ENCODE data around the gene DNM1. TPM values are rescaled to one million over a fixed set of nuclear protein-coding genes. Genes with fewer than 3 reads are reported as not detected.
A peak's percentile ranks its signal among the peaks of the same experiment; 100 is the strongest.

DNM1 gene
- total RNA-seq, 1 donor from 2014 or later, result 30.1 TPM

GRCh38 chr9:128192601-128193371 lies 10.4 kb upstream of the DNM1 start:
- H3F3A ChIP-seq (ENCODE audit: low read depth), result peaks cover 6% of the 10 kb centered on the region
- TF ChIP-seq EZH2 (IDR thresholded peaks at IDR 0.05) (no peak), EZH2phosphoT487 (IDR thresholded peaks at IDR 0.05) (no peak), CTCF (IDR thresholded peaks at IDR 0.05) (no peak)
- peak overlapping the region; percentile 55 for H3K4me3 Mint-ChIP-seq
- H3K79me2 ChIP-seq (ENCODE audit: low read depth), result peaks cover 14% of the 10 kb centered on the region
- no peaks in the 10 kb centered on the region for H3K27me3 ChIP-seq
- H3K9me3 Mint-ChIP-seq, result no peaks in the 10 kb centered on the region
- no peak overlapping the region for H3K27ac Mint-ChIP-seq
- no peaks in the 10 kb centered on the region for H3K9me3 ChIP-seq (ENCODE audit: low read depth)
- peak overlapping the region; percentile 96 for H3K4me3 ChIP-seq
- H3K9ac ChIP-seq, result no peak overlapping the region
- no peak overlapping the region for H2AFZ ChIP-seq (replicated peaks)
- peaks cover 5% of the 10 kb centered on the region for H3K36me3 ChIP-seq
- no peak for DNase-seq (ENCODE audit: low spot score)
- no peaks in the 10 kb centered on the region for H4K20me1 ChIP-seq (ENCODE audit: low read depth)
- H3K4me1 Mint-ChIP-seq, result peaks cover 17% of the 10 kb centered on the region
- no peaks in the 10 kb centered on the region for H3K27me3 Mint-ChIP-seq (ENCODE audit: insufficient read depth, low read depth)
- peaks cover 11% of the 10 kb centered on the region for H3K36me3 Mint-ChIP-seq
- no peak overlapping the region for H3K27ac ChIP-seq
- no peak overlapping the region for H3K4me2 ChIP-seq
- peaks cover 7% of the 10 kb centered on the region for H3K4me1 ChIP-seq

- TF ChIP-seq CTCF (IDR thresholded peaks at IDR 0.05), result no peak
- no peak for TF ChIP-seq EZH2 (IDR thresholded peaks at IDR 0.05)
- Histone ChIP-seq H3K9ac (no peak overlapping the region), H3K27me3 (no peaks in the 10 kb centered on the region), H3K9me3 (ENCODE audit: low read depth) (no peaks in the 10 kb centered on the region), H3K27ac (no peak overlapping the region), H3K4me1 (peaks cover 7% of the 10 kb centered on the region), H3F3A (ENCODE audit: low read depth) (peaks cover 6% of the 10 kb centered on the region), H2AFZ (replicated peaks) (no peak overlapping the region), H3K4me2 (no peak overlapping the region), H3K79me2 (ENCODE audit: low read depth) (peaks cover 14% of the 10 kb centered on the region), H4K20me1 (ENCODE audit: low read depth) (no peaks in the 10 kb centered on the region), H3K36me3 (peaks cover 5% of the 10 kb centered on the region), H3K4me3 (no peak overlapping the region)
- peaks cover 8% of the 10 kb centered on the region for H3K36me3 Mint-ChIP-seq
- H3K9me3 Mint-ChIP-seq, result no peaks in the 10 kb centered on the region
- H3K4me1 Mint-ChIP-seq, result peaks cover 17% of the 10 kb centered on the region
- no peaks in the 10 kb centered on the region for H3K27me3 Mint-ChIP-seq (ENCODE audit: insufficient read depth, low read depth)
- DNase-seq (ENCODE audit: low spot score), result no peak
- no peak overlapping the region for H3K27ac Mint-ChIP-seq
- peak overlapping the region; percentile 55 for H3K4me3 Mint-ChIP-seq
Observed at GRCh38 chr9:128193469-128194096, 9.6 kb upstream of the DNM1 start.

GRCh38 chr9:128201441-128202369 lies 1.5 kb upstream of the DNM1 start:
- Histone ChIP-seq H2AFZ (replicated peaks) (no peak overlapping the region), H3K4me3 (no peak overlapping the region), H3K27me3 (no peaks in the 10 kb centered on the region), H3K9me3 (ENCODE audit: low read depth) (no peaks in the 10 kb centered on the region), H4K20me1 (ENCODE audit: low read depth) (peaks cover 10% of the 10 kb centered on the region), H3K4me2 (no peak overlapping the region), H3F3A (ENCODE audit: low read depth) (peaks cover 19% of the 10 kb centered on the region), H3K36me3 (no peaks in the 10 kb centered on the region), H3K9ac (no peak overlapping the region), H3K79me2 (ENCODE audit: low read depth) (peaks cover 13% of the 10 kb centered on the region), H3K4me1 (peaks cover 8% of the 10 kb centered on the region), H3K27ac (no peak overlapping the region)
- TF ChIP-seq EZH2 (IDR thresholded peaks at IDR 0.05) (no peak), CTCF (IDR thresholded peaks at IDR 0.05) (no peak), EZH2phosphoT487 (IDR thresholded peaks at IDR 0.05) (no peak)
- DNase-seq (ENCODE audit: low spot score), result no peak
- H3K27me3 Mint-ChIP-seq (ENCODE audit: insufficient read depth, low read depth), result peaks cover 11% of the 10 kb centered on the region
- no peaks in the 10 kb centered on the region for H3K36me3 Mint-ChIP-seq
- no peaks in the 10 kb centered on the region for H3K9me3 Mint-ChIP-seq
- H3K4me3 Mint-ChIP-seq, result peak overlapping the region; percentile 19
- peaks cover 31% of the 10 kb centered on the region for H3K4me1 Mint-ChIP-seq
- peak overlapping the region; percentile 29 for H3K27ac Mint-ChIP-seq

Measured in neural progenitor cell (in vitro differentiated cells).